ENCODE measurements around the gene EIF5AL1. TPM values are rescaled to one million over a fixed set of nuclear protein-coding genes. Genes with fewer than 3 reads are reported as not detected.

Gene EIF5AL1
- total and polyA plus RNA-seq, 2 donors (not counting 1 experiment from before 2014, with no cell fraction given): 0.33 to 2.0 TPM

DNA sequence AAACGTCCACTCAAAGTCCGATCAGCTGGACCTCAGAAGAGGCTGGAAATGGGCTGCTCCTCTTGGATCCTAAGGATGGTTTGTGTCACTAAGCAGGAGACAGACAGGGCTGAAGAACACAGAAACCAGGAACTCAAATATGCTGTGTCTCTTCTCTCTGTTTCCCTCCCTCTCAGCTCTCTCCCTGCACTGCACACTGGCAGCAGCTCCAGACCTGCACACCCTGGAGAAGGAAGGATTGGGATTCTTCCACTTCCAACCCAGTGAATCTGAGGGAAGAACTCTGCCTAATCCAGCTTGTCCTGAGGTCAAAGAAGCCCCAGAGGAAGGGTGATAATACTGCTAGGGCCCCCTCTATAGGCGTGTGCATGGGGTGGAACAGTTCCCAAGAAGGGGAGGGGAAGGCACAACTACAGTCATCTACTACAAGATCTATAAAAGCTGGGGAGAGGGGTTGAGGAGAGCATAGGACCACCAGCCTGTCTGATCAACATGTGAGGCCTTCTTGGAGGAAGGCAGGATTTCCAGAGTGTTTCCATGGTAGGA, 44.2 kb upstream of the EIF5AL1 start:
- Histone ChIP-seq H2AFZ (ENCODE audit: low read length) (no peak overlapping the region), H3K9ac (ENCODE audit: insufficient read depth, low read length) (no peak overlapping the region), H3K4me3 (replicated peaks in 1 of 4; ENCODE audit: control extremely low read depth in 1 of 4, insufficient read depth in 1 of 4, low read depth in 3 of 4, low read length in 4 of 4) (no peak overlapping the region), H3K27me3 (ENCODE audit: control insufficient read depth, insufficient read depth, low read length) (no peaks in the 10 kb centered on the region), H4K20me1 (ENCODE audit: control insufficient read depth, extremely low read depth, insufficient read depth, low read length) (no peaks in the 10 kb centered on the region), H3K79me2 (ENCODE audit: control insufficient read depth, insufficient read depth, low read length) (no peaks in the 10 kb centered on the region), H3K27ac (ENCODE audit: insufficient read depth, low read length) (no peak overlapping the region), H3K36me3 (ENCODE audit: control insufficient read depth, insufficient read depth, low read length) (no peaks in the 10 kb centered on the region), H3K9me3 (ENCODE audit: control insufficient read depth, insufficient read depth, low read depth, low read length) (no peaks in the 10 kb centered on the region), H3K4me2 (ENCODE audit: extremely low read depth, insufficient read depth, low read length) (no peak overlapping the region), H3K4me1 (ENCODE audit: control insufficient read depth, extremely low read depth, insufficient read depth, low read length) (peaks cover 9% of the 10 kb centered on the region)
- no peak for DNase-seq (ENCODE audit: low read depth in 2 of 2)
- TF ChIP-seq EZH2 (IDR thresholded peaks at IDR 0.05; ENCODE audit: low read length, missing control alignments) (no peak), CTCF (conservative IDR thresholded peaks at IDR 0.05 in 1 of 2, IDR thresholded peaks at IDR 0.05 in 1 of 2; ENCODE audit: low read depth in 1 of 2, low read length in 2 of 2) (no peak)

- Histone ChIP-seq H3K27ac (ENCODE audit: insufficient read depth, low read length) (no peak overlapping the region), H3K9me3 (ENCODE audit: control insufficient read depth, insufficient read depth, low read depth, low read length) (no peaks in the 10 kb centered on the region), H3K27me3 (ENCODE audit: control insufficient read depth, insufficient read depth, low read length) (no peaks in the 10 kb centered on the region), H2AFZ (ENCODE audit: low read length) (peak overlapping the region; percentile 28), H3K36me3 (ENCODE audit: control insufficient read depth, insufficient read depth, low read length) (no peaks in the 10 kb centered on the region), H4K20me1 (ENCODE audit: control insufficient read depth, extremely low read depth, insufficient read depth, low read length) (no peaks in the 10 kb centered on the region), H3K4me2 (ENCODE audit: extremely low read depth, insufficient read depth, low read length) (no peak overlapping the region), H3K4me1 (ENCODE audit: control insufficient read depth, extremely low read depth, insufficient read depth, low read length) (peaks cover 9% of the 10 kb centered on the region), H3K9ac (ENCODE audit: insufficient read depth, low read length) (no peak overlapping the region), H3K4me3 (replicated peaks in 1 of 4; ENCODE audit: control extremely low read depth in 1 of 4, insufficient read depth in 1 of 4, low read depth in 3 of 4, low read length in 4 of 4) (no peak overlapping the region), H3K79me2 (ENCODE audit: control insufficient read depth, insufficient read depth, low read length) (no peaks in the 10 kb centered on the region)
- DNase-seq (ENCODE audit: low read depth in 2 of 2): no peak
- TF ChIP-seq EZH2 (IDR thresholded peaks at IDR 0.05; ENCODE audit: low read length, missing control alignments) (no peak), CTCF (conservative IDR thresholded peaks at IDR 0.05 in 1 of 2, IDR thresholded peaks at IDR 0.05 in 1 of 2; ENCODE audit: low read depth in 1 of 2, low read length in 2 of 2) (no peak)
Measured at GRCh38 chr10:79468841-79469585, 43.3 kb upstream of the EIF5AL1 start.

DNA sequence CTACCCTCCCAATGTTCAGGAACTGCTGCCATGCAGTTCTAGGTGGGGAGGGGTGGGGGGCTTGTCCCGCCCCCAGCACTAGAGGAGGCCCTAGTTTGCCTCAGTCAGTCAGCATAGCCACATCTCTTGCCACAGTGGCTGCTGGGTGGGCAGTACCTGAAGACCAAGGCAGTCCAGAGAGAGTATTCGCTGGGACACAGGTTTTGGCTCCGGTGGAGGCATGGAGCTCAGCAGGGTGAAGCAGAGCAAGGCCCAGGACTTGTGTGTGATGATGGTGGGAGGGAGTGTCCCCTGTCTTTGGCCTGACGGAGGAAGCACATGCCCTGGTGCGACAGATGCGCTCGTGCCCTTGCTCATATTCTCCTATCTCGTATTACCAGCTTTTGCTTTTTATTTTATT, 42.2 kb upstream of the EIF5AL1 start:
- Histone ChIP-seq H3K36me3 (ENCODE audit: control insufficient read depth, insufficient read depth, low read length) (no peaks in the 10 kb centered on the region), H3K4me2 (ENCODE audit: extremely low read depth, insufficient read depth, low read length) (no peak overlapping the region), H3K9me3 (ENCODE audit: control insufficient read depth, insufficient read depth, low read depth, low read length) (no peaks in the 10 kb centered on the region), H3K27me3 (ENCODE audit: control insufficient read depth, insufficient read depth, low read length) (no peaks in the 10 kb centered on the region), H3K4me3 (replicated peaks in 1 of 4; ENCODE audit: control extremely low read depth in 1 of 4, insufficient read depth in 1 of 4, low read depth in 3 of 4, low read length in 4 of 4) (no peak overlapping the region), H3K9ac (ENCODE audit: insufficient read depth, low read length) (no peak overlapping the region), H3K27ac (ENCODE audit: insufficient read depth, low read length) (no peak overlapping the region), H3K79me2 (ENCODE audit: control insufficient read depth, insufficient read depth, low read length) (no peaks in the 10 kb centered on the region), H3K4me1 (ENCODE audit: control insufficient read depth, extremely low read depth, insufficient read depth, low read length) (peaks cover 4% of the 10 kb centered on the region), H4K20me1 (ENCODE audit: control insufficient read depth, extremely low read depth, insufficient read depth, low read length) (no peaks in the 10 kb centered on the region), H2AFZ (ENCODE audit: low read length) (no peak overlapping the region)
- DNase-seq (ENCODE audit: low read depth in 2 of 2): no peak
- TF ChIP-seq CTCF (conservative IDR thresholded peaks at IDR 0.05 in 1 of 2, IDR thresholded peaks at IDR 0.05 in 1 of 2; ENCODE audit: low read depth in 1 of 2, low read length in 2 of 2) (no peak), EZH2 (IDR thresholded peaks at IDR 0.05; ENCODE audit: low read length, missing control alignments) (no peak)
